ENCODE data around the gene USP15. TPM values are rescaled to one million over a fixed set of nuclear protein-coding genes. Genes with fewer than 3 reads are reported as not detected.

Gene USP15
- total and polyA plus RNA-seq, 2 of the 8 experiments (the other 6 are each of a cell fraction or from before 2014, with no cell fraction given) = 12.7 to 38.6 TPM

- TF ChIP-seq, protein P1, sequence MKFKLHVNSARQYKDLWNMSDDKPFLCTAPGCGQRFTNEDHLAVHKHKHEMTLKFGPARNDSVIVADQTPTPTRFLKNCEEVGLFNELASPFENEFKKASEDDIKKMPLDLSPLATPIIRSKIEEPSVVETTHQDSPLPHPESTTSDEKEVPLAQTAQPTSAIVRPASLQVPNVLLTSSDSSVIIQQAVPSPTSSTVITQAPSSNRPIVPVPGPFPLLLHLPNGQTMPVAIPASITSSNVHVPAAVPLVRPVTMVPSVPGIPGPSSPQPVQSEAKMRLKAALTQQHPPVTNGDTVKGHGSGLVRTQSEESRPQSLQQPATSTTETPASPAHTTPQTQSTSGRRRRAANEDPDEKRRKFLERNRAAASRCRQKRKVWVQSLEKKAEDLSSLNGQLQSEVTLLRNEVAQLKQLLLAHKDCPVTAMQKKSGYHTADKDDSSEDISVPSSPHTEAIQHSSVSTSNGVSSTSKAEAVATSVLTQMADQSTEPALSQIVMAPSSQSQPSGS (IDR thresholded peaks at IDR 0.05; ENCODE audit: low read length) = no peak
- TF ChIP-seq KDM1A (IDR thresholded peaks at IDR 0.05; ENCODE audit: borderline replicate concordance, low read length) = no peak
- TF ChIP-seq RFX5 (IDR thresholded peaks at IDR 0.05; ENCODE audit: borderline replicate concordance, low read depth, low read length) = no peak
- no peak for TF ChIP-seq SP4 (IDR thresholded peaks at IDR 0.05; ENCODE audit: low read length)
These were observed 33.1 kb upstream of the USP15 start (continued) for GRCh38 chr12:62227091-62227490.

Data from H1 (cell line).